HG03196 (cell line): ENCODE data around the gene ANKRD13B.
"Not testable (repeated sequence)": the region's sequence is repeated elsewhere in the genome, so short reads cannot be mapped to it uniquely, and the experiment has no call there.

Experiments used
- ATAC-seq: cut with Tn5 transposase; IDR thresholded peaks from one replicate; pipeline ENCODE4 v1.9.1; 2021; ENCODE audit not compliant: unreplicated experiment

The ANKRD13B gene

GRCh38 chr17:29640981-29641642 lies 48.2 kb downstream of the ANKRD13B start:
- ATAC-seq = no peak

DNA sequence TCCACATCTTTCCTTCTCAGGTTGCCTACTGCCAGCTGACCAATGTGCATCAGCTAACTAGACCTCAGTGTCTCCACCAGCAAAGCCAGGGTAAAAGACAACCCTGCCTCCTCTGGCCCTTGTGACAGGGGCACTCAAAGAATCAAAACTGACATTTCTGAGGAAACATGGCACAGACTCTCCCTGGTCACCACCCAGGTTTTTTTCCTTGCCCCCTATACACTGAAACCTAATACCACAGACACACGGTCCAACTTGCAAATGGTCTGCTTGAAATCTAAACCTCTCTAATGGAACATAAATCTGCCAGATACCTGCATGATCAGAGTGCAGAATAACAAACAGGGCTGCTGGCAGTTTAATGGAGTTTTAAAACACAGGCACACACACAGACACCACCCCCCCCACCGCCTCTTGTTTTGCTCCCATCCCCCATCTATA lies 49.3 kb downstream of the ANKRD13B start:
- no peak for ATAC-seq

GRCh38 chr17:29643817-29644160 lies 50.9 kb downstream of the ANKRD13B start:
- no peak for ATAC-seq

- ATAC-seq = no peak
Measured at GRCh38 chr17:29645515-29646051, 52.7 kb downstream of the ANKRD13B start.

- no peak for ATAC-seq
Measured at GRCh38 chr17:29648005-29648404, 55.1 kb downstream of the ANKRD13B start.

GRCh38 chr17:29649359-29649758 lies 56.4 kb downstream of the ANKRD13B start:
- ATAC-seq = no peak

DNA sequence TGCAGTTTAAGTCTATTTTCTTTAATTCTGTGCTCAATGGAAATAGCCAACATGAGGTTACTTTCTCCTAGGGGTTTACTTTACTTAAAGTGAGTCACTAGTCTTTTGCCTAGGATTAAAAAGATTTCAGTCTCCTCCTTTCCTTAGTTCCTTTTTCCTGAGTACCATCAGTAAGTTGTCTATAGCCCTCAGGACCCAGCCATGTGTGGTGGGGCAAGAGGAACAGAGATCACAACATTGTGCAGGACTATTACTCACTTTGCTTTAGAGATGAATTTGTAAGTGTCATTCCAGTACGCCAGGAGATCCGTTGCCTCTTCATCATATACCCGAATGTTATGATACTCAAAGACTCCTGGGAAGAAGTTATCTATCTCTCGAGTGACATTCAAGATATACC lies 57.5 kb downstream of the ANKRD13B start:
- no peak for ATAC-seq

DNA sequence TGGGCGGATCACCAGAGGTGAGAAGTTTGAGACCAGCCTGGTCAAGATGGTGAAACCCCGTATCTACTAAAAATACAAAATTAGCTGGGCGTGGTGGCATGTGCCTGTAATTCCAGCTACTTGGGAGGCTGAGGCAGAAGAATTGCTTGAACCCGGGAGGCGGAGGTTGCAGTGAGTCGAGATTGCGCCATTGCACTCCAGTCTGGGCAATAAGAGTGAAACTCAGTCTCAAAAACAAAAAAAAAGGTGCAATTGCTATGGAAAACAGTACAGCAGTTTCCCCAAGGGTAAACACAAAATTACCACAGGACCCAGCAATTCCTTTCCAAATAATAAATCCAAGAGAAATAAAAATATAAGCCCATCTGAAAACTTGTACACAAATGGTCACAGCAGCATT lies 59.0 kb downstream of the ANKRD13B start:
- not testable (repeated sequence) for ATAC-seq

DNA sequence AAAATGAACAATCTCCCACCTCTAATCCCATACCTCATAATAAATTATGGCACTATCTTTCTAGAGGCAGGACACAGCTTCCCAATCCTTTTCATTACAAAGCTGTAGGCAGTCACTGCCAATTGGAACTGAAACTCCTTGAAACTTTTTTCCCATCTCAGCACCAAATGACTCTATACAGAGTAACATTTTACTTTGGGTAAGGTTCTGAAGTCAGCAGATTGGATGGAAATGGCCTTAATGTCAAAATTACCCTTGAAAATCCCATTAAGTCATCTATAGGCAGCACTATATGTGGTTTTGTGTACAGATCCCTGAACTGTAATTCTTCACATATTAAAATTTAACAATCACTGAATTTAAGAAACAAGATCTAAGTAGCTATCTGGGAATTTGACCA lies 60.0 kb downstream of the ANKRD13B start:
- ATAC-seq = no peak

DNA sequence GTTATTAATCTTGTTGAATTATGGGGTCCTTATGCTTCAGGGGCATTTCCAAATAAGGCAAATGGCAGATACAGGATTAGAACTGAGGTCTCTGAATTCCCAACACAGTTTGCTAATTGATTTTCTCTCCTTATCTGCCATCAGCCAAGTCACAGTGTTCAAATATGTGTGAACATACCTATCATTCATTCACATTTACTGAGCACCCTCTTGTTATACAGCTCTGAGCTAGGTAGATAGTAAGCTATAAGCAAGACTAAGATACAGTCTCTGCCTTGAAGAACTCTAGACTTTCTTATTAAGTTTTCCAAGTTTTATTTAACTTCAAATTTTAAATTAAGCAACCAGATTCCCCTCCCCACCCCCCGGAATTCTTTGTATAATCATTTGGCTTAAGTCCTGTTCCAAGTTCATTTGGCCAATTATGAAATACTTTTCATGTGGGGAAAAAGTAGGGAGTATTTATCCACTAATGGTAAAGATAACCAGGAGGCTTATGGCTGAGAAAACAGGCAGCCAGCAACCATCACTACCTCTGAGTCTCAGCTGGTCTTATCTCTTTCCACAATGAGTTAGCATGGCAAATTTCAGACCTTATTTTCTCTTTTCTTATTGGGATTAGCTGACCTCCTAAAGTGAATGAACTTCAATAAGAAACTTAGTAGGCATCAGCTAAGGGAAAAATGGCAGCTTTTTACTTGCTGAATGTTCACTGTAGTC lies 61.2 kb downstream of the ANKRD13B start:
- no peak for ATAC-seq

GRCh38 chr17:29655323-29655722 lies 62.4 kb downstream of the ANKRD13B start:
- ATAC-seq = no peak

GRCh38 chr17:29659155-29659554 lies 66.2 kb downstream of the ANKRD13B start:
- ATAC-seq = no peak

DNA sequence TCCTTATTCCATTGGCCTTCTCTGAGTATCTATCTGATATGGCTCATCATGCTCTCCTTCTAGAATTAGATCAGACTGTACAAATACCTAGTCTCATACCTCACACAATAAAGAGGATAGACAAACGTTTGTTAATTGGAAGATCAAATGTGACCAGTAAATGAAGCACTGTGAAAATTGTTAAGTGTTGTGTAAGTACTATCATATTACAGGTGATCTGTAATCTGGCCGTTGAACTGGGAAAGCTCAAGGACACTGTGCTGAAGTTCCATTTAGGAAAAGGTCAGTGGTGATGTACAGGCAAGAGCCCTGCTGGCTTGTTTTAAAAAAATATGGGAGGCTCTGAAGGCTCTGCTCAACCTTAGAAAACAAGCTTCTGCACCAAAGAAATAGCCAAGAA lies 68.3 kb downstream of the ANKRD13B start:
- no peak for ATAC-seq

DNA sequence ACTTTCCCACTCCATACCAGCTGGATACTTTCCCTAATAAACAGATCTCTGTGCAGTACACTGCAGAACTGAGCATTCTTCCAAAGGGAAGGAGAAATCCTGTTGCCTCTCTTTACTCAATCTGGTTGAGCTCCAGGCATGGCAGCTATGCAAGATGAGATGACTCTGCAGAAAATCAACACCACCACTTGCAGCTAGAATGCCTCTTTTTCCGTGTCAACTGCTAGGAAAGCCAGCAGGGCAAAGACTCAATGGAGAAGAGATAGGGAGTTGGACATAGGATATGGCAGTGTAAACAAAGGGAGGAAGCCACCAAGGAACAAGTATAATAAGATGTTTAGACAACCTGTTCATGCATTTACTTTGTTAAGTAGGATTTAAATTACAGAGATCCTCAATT lies 70.2 kb downstream of the ANKRD13B start:
- no peak for ATAC-seq
